HCT116 (cell line): Measurements from ENCODE around the gene KRT222. TPM values are rescaled to one million over a fixed set of nuclear protein-coding genes. Genes with fewer than 3 reads are reported as not detected.

Experiments used
- ATAC-seq: fragments of 200-7000 bp; cut with Tn5 transposase; 2 replicates; pipeline ENCODE4 v1.9.1; 2020; ENCODE audit warnings: mild to moderate bottlenecking, moderate library complexity
- BruUV-seq: library from RNA; stranded (reverse); fragments of 400-500 nt; replicated peaks from 2 replicates; lab custom pipeline; 2021; lab: Mats Ljungman, UMichigan
- CTCF ChIA-PET: fragments of 300-600 bp; sonication (Branson Sonifier 250); formaldehyde crosslinking; loops from one replicate; lab custom pipeline; 2021; ENCODE audit warnings: antibody characterized with exemption; lab: Charles Lee
- POLR2A ChIA-PET: fragments of 300-600, 350-600 bp; sonication (Branson Sonifier 250); formaldehyde crosslinking; loops from one replicate; lab custom pipeline; 2021; ENCODE audit warnings: antibody characterized with exemption; lab: Charles Lee
- RAD21 ChIA-PET, 2 experiments: fragments of 300-600 bp; sonication (Branson Sonifier 250); formaldehyde crosslinking; loops; one replicate each; lab custom pipeline; 2023; ENCODE audit warnings: low total read pairs in 2 of 2; ENCODE audit not compliant: uncharacterized antibody in 2 of 2, unreplicated experiment in 2 of 2, low non-redundant PET in 1 of 2; lab: Charles Lee
- DNase-seq: peaks from one replicate; pipeline ENCODE4 v3.0.0-alpha.2; 2010; ENCODE audit warnings: low read depth, low spot score
- H2AFZ ChIP-seq: fragments of 200-600 bp; shearing (Covaris generic), sonication (generic); 2 replicates; pipeline ENCODE4 v1.6.1; 2017; ENCODE audit warnings: low read depth, mixed run types, mixed read lengths, antibody characterized with exemption, low read length; ENCODE audit not compliant: poor library complexity, severe bottlenecking
- H3K27ac ChIP-seq: 2 replicates; pipeline ENCODE4 v1.5.1; 2012; ENCODE audit warnings: low read depth, low read length
- H3K27me3 ChIP-seq: fragments of 200-600 bp; sonication (generic); 2 replicates; pipeline ENCODE4 v1.6.1; 2016; ENCODE audit warnings: mixed run types, low read length, mixed read lengths; ENCODE audit not compliant: insufficient read depth
- H3K36me3 ChIP-seq, 2 experiments: fragments of 200-500 bp in 1 of 2; fragments of 200-600 bp in 1 of 2; sonication (Bioruptor generic) in 1 of 2; sonication (generic) in 1 of 2; 2 replicates each; pipeline versions ENCODE4 v1.5.1 to v1.6.1; 2014 to 2016; ENCODE audit warnings: low read length in 2 of 2, inconsistent platforms in 1 of 2, mixed read lengths in 1 of 2, mixed run types in 1 of 2; ENCODE audit not compliant: insufficient read depth in 2 of 2, control insufficient read depth in 1 of 2
- H3K4me1 ChIP-seq, 2 experiments: fragments of 200-600 bp in 1 of 2; sonication (generic) in 1 of 2; 2 replicates each; pipeline versions ENCODE4 v1.5.1 to v1.6.1; 2012 to 2017; ENCODE audit warnings: low read length in 2 of 2, inconsistent platforms in 1 of 2, mild to moderate bottlenecking in 1 of 2, mixed read lengths in 1 of 2, mixed run types in 1 of 2, moderate library complexity in 1 of 2; ENCODE audit not compliant: insufficient read depth in 2 of 2, control insufficient read depth in 1 of 2
- H3K4me2 ChIP-seq: fragments of 200-600 bp; sonication (generic); 2 replicates; pipeline ENCODE4 v1.6.1; 2017; ENCODE audit warnings: mixed run types, low read length, mixed read lengths
- H3K4me3 ChIP-seq, 2 experiments: fragments of 200-600 bp in 1 of 2; sonication (generic) in 1 of 2; replicated peaks in 1 of 2; 2 replicates each; pipeline ENCODE4 v1.5.1; 2011 to 2016; ENCODE audit warnings: low read length in 2 of 2, control low read depth in 1 of 2, low read depth in 1 of 2, mild to moderate bottlenecking in 1 of 2, mixed read lengths in 1 of 2, mixed run types in 1 of 2
- H3K79me2 ChIP-seq: fragments of 200-600 bp; sonication (generic); 2 replicates; pipeline ENCODE4 v1.6.1; 2017; ENCODE audit warnings: mild to moderate bottlenecking, mixed run types, low read length, moderate library complexity, mixed read lengths; ENCODE audit not compliant: insufficient read depth
- H3K9ac ChIP-seq: fragments of 200-600 bp; sonication (generic); 2 replicates; pipeline ENCODE4 v1.6.1; 2016; ENCODE audit warnings: low read length, mixed read lengths
- H3K9me2 ChIP-seq: fragments of 200-600 bp; sonication (generic), shearing (Covaris generic); 2 replicates; pipeline ENCODE4 v1.6.1; 2017; ENCODE audit warnings: mixed run types, mild to moderate bottlenecking, moderate library complexity; ENCODE audit not compliant: insufficient read depth
- H3K9me3 ChIP-seq, 2 experiments: fragments of 200-500 bp in 1 of 2; fragments of 200-600 bp in 1 of 2; sonication (Bioruptor generic) in 1 of 2; sonication (generic) in 1 of 2; 2 replicates each; pipeline ENCODE4 v1.6.1; 2014 to 2017; ENCODE audit warnings: low read length in 2 of 2, mixed read lengths in 2 of 2, inconsistent platforms in 1 of 2, low read depth in 1 of 2, mild to moderate bottlenecking in 1 of 2, mixed run types in 1 of 2, moderate library complexity in 1 of 2; ENCODE audit not compliant: control insufficient read depth in 1 of 2, insufficient read depth in 1 of 2
- H4K20me1 ChIP-seq: fragments of 200-600 bp; sonication (generic), shearing (Covaris generic); 2 replicates; pipeline ENCODE4 v1.6.1; 2017; ENCODE audit warnings: mixed run types, mild to moderate bottlenecking, moderate library complexity; ENCODE audit not compliant: insufficient read depth
- CBX3 ChIP-seq: IDR thresholded peaks from 2 replicates; pipeline ENCODE4 v1.6.1; 2012; ENCODE audit warnings: low read depth
- CEBPB ChIP-seq: IDR thresholded peaks from 2 replicates; pipeline ENCODE4 v1.6.1; 2012; ENCODE audit warnings: low read depth
- POLR2A ChIP-seq: IDR thresholded peaks from 2 replicates; pipeline ENCODE4 v1.7.0; 2011; ENCODE audit warnings: borderline replicate concordance; ENCODE audit not compliant: insufficient read depth, insufficient read length; ENCODE audit errors: extremely low read depth
- RAD21 ChIP-seq: IDR thresholded peaks from 2 replicates; pipeline ENCODE4 v1.6.1; 2012; ENCODE audit warnings: low read depth, mild to moderate bottlenecking
- SIN3A ChIP-seq: IDR thresholded peaks from 2 replicates; pipeline ENCODE4 v1.6.1; 2012; ENCODE audit warnings: low read depth
- SP1 ChIP-seq: IDR thresholded peaks from 2 replicates; pipeline ENCODE4 v1.6.1; 2012; ENCODE audit warnings: low read depth
- SRF ChIP-seq: IDR thresholded peaks from 2 replicates; pipeline ENCODE4 v1.6.1; 2012; ENCODE audit warnings: low read depth
- YY1 ChIP-seq: IDR thresholded peaks from 2 replicates; pipeline ENCODE4 v1.6.1; 2011; ENCODE audit warnings: low read length, low read depth, moderate library complexity, mild to moderate bottlenecking; ENCODE audit not compliant: insufficient replicate concordance; ENCODE audit errors: extremely low read depth
- ZFX ChIP-seq: fragments of 450-650 bp; IDR thresholded peaks from 2 replicates; pipeline ENCODE4 v1.6.1; 2017
- intact Hi-C: fragments of 100-400 bp; cut with micrococcal nuclease; formaldehyde crosslinking; loops from 2 replicates; pipeline ENCODE4 v1.10.0; 2022
- total RNA-seq: library from RNA; stranded (reverse); gene quantifications from one replicate; pipeline ENCODE4 v1.2.1, GENCODE V29; 2021; ENCODE audit not compliant: unreplicated experiment
- TF ChIP-seq, protein P1 (sequence below): IDR thresholded peaks from 2 replicates; pipeline ENCODE4 v1.6.1; 2012

KRT222 gene
- total RNA-seq, 1 experiment from 2014 or later = 5.0 TPM

DNA sequence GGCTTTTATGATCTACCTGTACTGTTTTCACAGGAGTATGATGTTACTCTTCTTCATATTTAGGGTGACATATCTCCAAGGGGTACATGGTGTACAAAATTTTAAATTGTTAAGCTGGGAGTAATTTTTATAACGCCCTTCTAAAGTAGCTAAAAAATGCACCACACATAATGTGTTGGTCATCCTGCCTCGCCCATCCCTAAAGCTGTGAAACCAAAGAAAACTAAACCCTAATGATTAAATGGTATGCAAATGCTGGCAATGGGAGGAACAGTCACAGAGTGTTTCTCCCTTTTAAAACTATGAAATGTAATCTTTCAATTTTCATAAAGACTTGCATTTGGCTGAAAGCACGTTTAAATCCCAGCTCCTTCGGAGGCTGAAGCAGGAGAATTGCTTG is 40.6 kb upstream of the KRT222 start:
- no TSS peak for BruUV-seq
- Histone ChIP-seq H3K9me2 (no peaks in the 10 kb centered on the region), H3K9me3 (no peaks in the 10 kb centered on the region), H3K36me3 (no peaks in the 10 kb centered on the region), H4K20me1 (no peaks in the 10 kb centered on the region), H3K9ac (no peak overlapping the region), H3K27me3 (no peaks in the 10 kb centered on the region)
- ChIA-PET CTCF (interaction anchor here (1.2 to 1.3 kb wide), 2 partner anchors 8 to 943 kb away, joined by 3 read pairs; no protein-coding TSS in a partner anchor), RAD21 (interaction anchor here in 1 of 2 experiments (0.7 kb wide), 1 partner anchor 10 kb away, joined by 4 read pairs; no protein-coding TSS in a partner anchor)
- DNase-seq (no peak), ATAC-seq (no peak)
- no peak for TF ChIP-seq SRF
- no peak for TF ChIP-seq CEBPB
- TF ChIP-seq RAD21 = no peak
- TF ChIP-seq, all 23 proteins: peak for 0
- peak overlapping the region; percentile 78 for H2AFZ ChIP-seq
- POLR2A ChIA-PET = interaction anchor here (0.7 to 1.6 kb wide), 2 partner anchors 11 to 840 kb away, joined by 3 read pairs; no protein-coding TSS in a partner anchor
- no peak overlapping the region for H3K4me2 ChIP-seq
- no peaks in the 10 kb centered on the region for H3K79me2 ChIP-seq
- intact Hi-C loops = no loop called here
- no peak overlapping the region for H3K4me3 ChIP-seq
- no peaks in the 10 kb centered on the region for H3K4me1 ChIP-seq
- no peak overlapping the region for H3K27ac ChIP-seq

DNA sequence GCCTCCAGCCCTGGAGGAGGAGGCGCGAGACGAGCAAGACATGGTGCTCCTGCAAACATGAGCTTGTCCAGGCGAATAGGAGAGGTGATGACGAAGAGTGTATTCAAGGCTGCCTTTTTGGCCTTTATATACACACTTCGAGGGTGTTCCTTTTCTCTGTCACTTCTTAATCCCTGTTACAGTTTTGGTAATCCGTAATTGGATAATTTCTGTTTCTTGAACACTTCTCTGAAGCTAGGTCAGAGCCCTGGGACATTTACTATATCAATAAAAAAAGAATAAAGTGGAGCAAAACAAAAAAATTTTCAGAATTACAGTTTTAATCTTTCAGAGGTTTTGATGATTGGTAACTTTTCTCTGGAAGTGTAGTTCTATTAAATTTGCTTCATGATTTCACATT is 38.7 kb upstream of the KRT222 start, which contains the start of gene KRT24:
KRT24 (minus strand) TSS at position 101 of the 400 bp plus-strand sequence; CDS start at position 42, 59 bp downstream.
- POLR2A ChIA-PET = no interaction called here

More for the DNA sequence above, 38.7 kb upstream of the KRT222 start, which contains the start of gene KRT24:
- ATAC-seq = no peak
- TF ChIP-seq ZFX = no peak
- TF ChIP-seq YY1 = no peak
- TF ChIP-seq RAD21 = no peak
- TF ChIP-seq POLR2A = no peak
- no peak for TF ChIP-seq SP1
- TF ChIP-seq, protein P1, sequence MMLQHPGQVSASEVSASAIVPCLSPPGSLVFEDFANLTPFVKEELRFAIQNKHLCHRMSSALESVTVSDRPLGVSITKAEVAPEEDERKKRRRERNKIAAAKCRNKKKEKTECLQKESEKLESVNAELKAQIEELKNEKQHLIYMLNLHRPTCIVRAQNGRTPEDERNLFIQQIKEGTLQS = no peak
- no peak for TF ChIP-seq SIN3A
- no peak for TF ChIP-seq CBX3
- no peaks in the 10 kb centered on the region for H3K9me3 ChIP-seq
- H3K9me2 ChIP-seq = no peaks in the 10 kb centered on the region
- H4K20me1 ChIP-seq = no peaks in the 10 kb centered on the region
- DNase-seq = no peak
- H3K4me2 ChIP-seq = no peak within 1 kb of the TSS
- no peaks in the 10 kb centered on the region for H3K4me1 ChIP-seq
- no peak within 1 kb of the TSS for H3K27ac ChIP-seq
- no peaks in the 10 kb centered on the region for H3K36me3 ChIP-seq
- intact Hi-C loops = no loop called here
- H3K4me3 ChIP-seq = no peak within 1 kb of the TSS
- no peak within 1 kb of the TSS for H2AFZ ChIP-seq
- BruUV-seq = no TSS peak
- H3K79me2 ChIP-seq = no peaks in the 10 kb centered on the region
- RAD21 ChIA-PET = no interaction called here
- CTCF ChIA-PET = interaction anchor here (0.7 kb wide), 1 partner anchor 27 kb away, joined by 3 read pairs; no protein-coding TSS in a partner anchor
- no peaks in the 10 kb centered on the region for H3K27me3 ChIP-seq
- H3K9ac ChIP-seq = no peak within 1 kb of the TSS
